HepG2 (cell line): ENCODE results near the gene ADGRG1. TPM values are rescaled to one million over a fixed set of nuclear protein-coding genes. Genes with fewer than 3 reads are reported as not detected.

ENCODE experiments used
- ATAC-seq: fragments of 200-7000 bp; cut with Tn5 transposase; 3 replicates; pipeline ENCODE4 v1.9.1; 2020; ENCODE audit warnings: mild to moderate bottlenecking, moderate library complexity
- BruUV-seq: library from RNA; stranded (reverse); fragments of 400-500 nt; replicated peaks from 2 replicates; lab custom pipeline; 2021; lab: Mats Ljungman, UMichigan
- CTCF ChIA-PET: fragments of 300-600 bp; formaldehyde crosslinking; extraction: SDS; loops from one replicate; lab custom pipeline; 2021; ENCODE audit warnings: low total read pairs, inconsistent platforms, low intra/inter-chr PET ratio; lab: Yijun Ruan, JAX
- POLR2A ChIA-PET: fragments of 350-600 bp; sonication (Branson Sonifier 250); formaldehyde crosslinking; loops from one replicate; lab custom pipeline; 2020; ENCODE audit warnings: antibody characterized with exemption, inconsistent platforms; lab: Yijun Ruan, JAX
- DNase-seq: peaks from one replicate; pipeline ENCODE4 v3.0.0-alpha.2; 2015; ENCODE audit warnings: low spot score
- FAIRE-seq: peaks from 3 replicates; lab custom pipeline; 2011; peaks lifted over from hg19 to GRCh38; lab: Jason Lieb, UNC
- H2AFZ ChIP-seq: one replicate; pipeline ENCODE4 v1.6.1; 2011; ENCODE audit warnings: low read length, inconsistent platforms
- H3K27ac ChIP-seq: fragments of 300-600 bp; 3 replicates; pipeline ENCODE4 v1.8.0; 2011; ENCODE audit warnings: mixed run types, mild to moderate bottlenecking, mixed read lengths, low read length, inconsistent platforms; ENCODE audit not compliant: insufficient read depth; ENCODE audit errors: extremely low read length
- H3K27me3 ChIP-seq, 2 experiments: fragments of 200-600 bp in 1 of 2; 2 replicates in 1 of 2; 3 replicates in 1 of 2; pipeline versions ENCODE4 v1.6.0 to v1.8.0; 2011; ENCODE audit warnings: low read length in 2 of 2, mild to moderate bottlenecking in 2 of 2, moderate library complexity in 2 of 2, inconsistent platforms in 1 of 2; ENCODE audit not compliant: insufficient read depth in 2 of 2, control insufficient read depth in 1 of 2
- H3K36me3 ChIP-seq, 2 experiments: fragments of 200-600 bp in 1 of 2; replicated peaks in 1 of 2; 2 replicates in 1 of 2; 3 replicates in 1 of 2; pipeline versions ENCODE4 v1.5.1 to v1.8.0; 2011; ENCODE audit warnings: low read length in 2 of 2, inconsistent platforms in 1 of 2; ENCODE audit not compliant: insufficient read depth in 2 of 2, control insufficient read depth in 1 of 2
- H3K4me1 ChIP-seq: 2 replicates; pipeline ENCODE4 v1.5.1; 2012; ENCODE audit warnings: low read length, inconsistent platforms; ENCODE audit not compliant: insufficient read depth
- H3K4me2 ChIP-seq: 2 replicates; pipeline ENCODE4 v1.6.0; 2011; ENCODE audit warnings: low read depth, low read length, inconsistent platforms
- H3K4me3 ChIP-seq, 3 experiments: fragments of 200-600 bp in 1 of 3; sonication (generic), shearing (Covaris generic) in 1 of 3; replicated peaks in 1 of 3; 2 replicates each; pipeline ENCODE4 v1.5.1; 2011 to 2016; ENCODE audit warnings: low read length in 3 of 3, inconsistent platforms in 2 of 3, low read depth in 2 of 3, mild to moderate bottlenecking in 2 of 3, control low read depth in 1 of 3, mixed read lengths in 1 of 3; ENCODE audit not compliant: insufficient read depth in 1 of 3
- H3K79me2 ChIP-seq: one replicate; pipeline ENCODE4 v1.6.1; 2011; ENCODE audit warnings: low read length, inconsistent platforms; ENCODE audit not compliant: insufficient read depth
- H3K9ac ChIP-seq: 2 replicates; pipeline ENCODE4 v1.6.0; 2011; ENCODE audit warnings: mild to moderate bottlenecking, low read depth, low read length, inconsistent platforms; ENCODE audit not compliant: insufficient read depth
- H3K9me3 ChIP-seq: 2 replicates; pipeline ENCODE4 v1.5.1; 2012; ENCODE audit warnings: mild to moderate bottlenecking, low read length
- H4K20me1 ChIP-seq: 2 replicates; pipeline ENCODE4 v1.6.0; 2011; ENCODE audit warnings: inconsistent platforms, mild to moderate bottlenecking, low read length, moderate library complexity; ENCODE audit not compliant: insufficient read depth
- CEBPB ChIP-seq: IDR thresholded peaks from 2 replicates; pipeline ENCODE4 v1.6.1; 2011; ENCODE audit warnings: low read depth, low read length, improper control_type of control experiment, borderline replicate concordance
- CEBPG ChIP-seq: IDR thresholded peaks from 2 replicates; pipeline ENCODE4 v1.6.1; 2016
- GABPB1 ChIP-seq: IDR thresholded peaks from 2 replicates; pipeline ENCODE4 v1.6.1; 2016; ENCODE audit warnings: mild to moderate bottlenecking, missing genetic modification reagents, moderate library complexity, missing compliant biosample characterization
- HNF1A ChIP-seq, 2 experiments: sonication (generic) in 1 of 2; formaldehyde crosslinking in 1 of 2; IDR thresholded peaks; 2 replicates each; pipeline versions ENCODE4 v1.4.0 to v1.6.1; 2016 to 2020; ENCODE audit warnings: borderline replicate concordance in 1 of 2, low read depth in 1 of 2, mild to moderate bottlenecking in 1 of 2, missing genetic modification reagents in 1 of 2
- MAZ ChIP-seq, 2 experiments: sonication (generic) in 1 of 2; formaldehyde crosslinking in 1 of 2; IDR thresholded peaks; 2 replicates each; pipeline versions ENCODE4 v1.5.0 to v1.6.1; 2012 to 2020; ENCODE audit warnings: low read depth in 2 of 2, mild to moderate bottlenecking in 2 of 2, borderline replicate concordance in 1 of 2, improper control_type of control experiment in 1 of 2, low read length in 1 of 2, missing genetic modification reagents in 1 of 2, moderate library complexity in 1 of 2
- PHF21A ChIP-seq: sonication (generic); formaldehyde crosslinking; IDR thresholded peaks from 2 replicates; pipeline ENCODE4 v1.5.0; 2020; ENCODE audit warnings: mild to moderate bottlenecking, missing genetic modification reagents
- POGK ChIP-seq: sonication (generic); formaldehyde crosslinking; conservative IDR thresholded peaks from 2 replicates; pipeline ENCODE4 v1.8.0; 2022; ENCODE audit warnings: mild to moderate bottlenecking, moderate library complexity, missing genetic modification reagents
- TEAD3 ChIP-seq: optimal IDR thresholded peaks from 2 replicates; pipeline ENCODE3; 2016; ENCODE audit warnings: borderline replicate concordance
- ZMYM3 ChIP-seq: sonication (generic); formaldehyde crosslinking; IDR thresholded peaks from 2 replicates; pipeline ENCODE4 v1.5.1; 2020; ENCODE audit warnings: mild to moderate bottlenecking, missing genetic modification reagents
- ZNF225 ChIP-seq: sonication (generic); formaldehyde crosslinking; IDR thresholded peaks from 2 replicates; pipeline ENCODE4 v1.4.0; 2020; ENCODE audit warnings: mild to moderate bottlenecking, missing genetic modification reagents
- ZNF550 ChIP-seq: sonication (generic); formaldehyde crosslinking; IDR thresholded peaks from 2 replicates; pipeline ENCODE4 v1.4.0; 2020; ENCODE audit warnings: mild to moderate bottlenecking, missing genetic modification reagents, borderline replicate concordance
- ZNF570 ChIP-seq: sonication (generic); formaldehyde crosslinking; IDR thresholded peaks from 2 replicates; pipeline ENCODE4 v1.4.0; 2020; ENCODE audit warnings: mild to moderate bottlenecking, missing genetic modification reagents, borderline replicate concordance
- ZNF674 ChIP-seq: sonication (generic); formaldehyde crosslinking; IDR thresholded peaks from 2 replicates; pipeline ENCODE4 v1.5.0; 2020; ENCODE audit warnings: low read depth, mild to moderate bottlenecking, missing genetic modification reagents
- ZNF747 ChIP-seq: sonication (generic); formaldehyde crosslinking; IDR thresholded peaks from 2 replicates; pipeline ENCODE4 v1.8.1; 2023; ENCODE audit warnings: missing genetic modification reagents, mild to moderate bottlenecking, borderline replicate concordance
- WGBS: methylation state at CpG from one replicate; pipeline ENCODE4 v1.1.6; 2017; ENCODE audit warnings: low lambda C conversion rate; 5-methylcytosine and 5-hydroxymethylcytosine counted together
- in situ Hi-C: cut with HindIII; loops from 2 replicates; pipeline ENCODE4 v1.10.0; 2017; ENCODE audit warnings: low pct_unique_long_range_greater_than_20kb; ENCODE audit not compliant: extremely low pct_ligation_motif_present
- intact Hi-C: fragments of 100-400 bp; cut with micrococcal nuclease; formaldehyde crosslinking; loops from one replicate; pipeline ENCODE4 v1.10.0; 2022; ENCODE audit not compliant: unreplicated experiment
- polyA plus RNA-seq, 8 experiments: library from polyadenylated mRNA; depleted of rRNA in 3 of 8; stranded (reverse) in 7 of 8; unstranded in 1 of 8; fragments of >200 nt; fragmentation: Illumina TruSeq in 4 of 8; extraction: Trizol in 4 of 8; gene quantifications; 2 replicates each; pipeline versions ENCODE4 v1.2.1 to v1.2.3, GENCODE V29; 2011 to 2016; ENCODE audit warnings: low read depth in 4 of 8, missing spikeins in 1 of 8, mixed read lengths in 1 of 8; ENCODE audit not compliant: insufficient read depth in 1 of 8
- total RNA-seq, 5 experiments: library from RNA; depleted of rRNA; stranded (reverse); fragments of >200 nt; fragmentation: Illumina TruSeq; extraction: Trizol; gene quantifications; 2 replicates each; pipeline ENCODE4 v1.2.3, GENCODE V29; 2016; ENCODE audit warnings: low read depth in 1 of 5

ADGRG1 gene
- total and polyA plus RNA-seq, 2 of the 13 experiments (the other 11 are each of a cell fraction or from before 2014, with no cell fraction given): 2.7 to 5.9 TPM

- TF ChIP-seq GABPB1 (CRISPR knock-in tag) (no peak), ZMYM3 (no peak), POGK (CRISPR knock-in tag) (no peak), ZNF747 (no peak), ZNF225 (CRISPR knock-in tag) (0 out of 2 replicates have a peak, but pooled peaks have one; percentile 60), ZNF674 (CRISPR knock-in tag) (no peak), ZNF570 (CRISPR knock-in tag) (no peak), MAZ (IDR thresholded peaks at IDR 0.05; ENCODE audit: borderline replicate concordance, low read depth, low read length) (no peak), MAZ (CRISPR knock-in tag; IDR thresholded peaks at IDR 0.05; ENCODE audit: low read depth) (no peak)
Observed at GRCh38 chr16:57617604-57618111, 10.8 kb upstream of the ADGRG1 start (continued).

GRCh38 chr16:57618296-57619132 is 9.9 kb upstream of the ADGRG1 start:
- no peak for DNase-seq
- intact Hi-C loops: no loop called here
- Histone ChIP-seq H3K9ac (no peak overlapping the region), H3K4me2 (no peak overlapping the region), H3K27ac (no peak overlapping the region), H3K27me3 (peaks cover 0 to 16% of the 10 kb centered on the region in 2 experiments; a peak in 3 of 5 replicates), H3K4me3 (no peak overlapping the region), H3K36me3 (no peaks in the 10 kb centered on the region), H4K20me1 (no peaks in the 10 kb centered on the region), H3K79me2 (no peaks in the 10 kb centered on the region), H2AFZ (no peak overlapping the region), H3K9me3 (no peaks in the 10 kb centered on the region), H3K4me1 (peaks cover 72% of the 10 kb centered on the region)
- CTCF ChIA-PET: interaction anchor here (4.1 kb wide), 1 partner anchor 30 kb away, joined by 21 read pairs; no protein-coding TSS in a partner anchor
- WGBS: 37% methylated on average over 19 of the region's 19 CpGs
- no peak for ATAC-seq
- FAIRE-seq: no peak
- BruUV-seq: no TSS peak
- POLR2A ChIA-PET: interaction anchor here (1.1 to 8.7 kb wide), 3 partner anchors 9 to 49 kb away, joined by 3 to 127 read pairs (median 91); no protein-coding TSS in a partner anchor
- TF ChIP-seq HNF1A (IDR thresholded peaks at IDR 0.05; ENCODE audit: low read depth) (no peak), HNF1A (CRISPR knock-in tag; IDR thresholded peaks at IDR 0.05; ENCODE audit: borderline replicate concordance) (no peak), TEAD3 (CRISPR knock-in tag) (peak; percentile 40), PHF21A (0 out of 2 replicates have a peak, but pooled peaks have one; percentile 19), CEBPB (peak; percentile 46), CEBPG (0 out of 2 replicates have a peak, but pooled peaks have one; percentile 25), ZNF550 (CRISPR knock-in tag) (no peak)
- in situ Hi-C loops: no loop called here
